Loucy (cell line): ENCODE results near the gene EZH1.

Experiments
- H2AFZ ChIP-seq: fragments of 200-600 bp; sonication (generic); 2 replicates; pipeline ENCODE4 v1.6.0; 2016; ENCODE audit warnings: antibody characterized with exemption, mild to moderate bottlenecking, low read length, moderate library complexity
- H3F3A ChIP-seq: fragments of 200-600 bp; 2 replicates; pipeline ENCODE4 v1.6.0; 2016; ENCODE audit warnings: antibody characterized with exemption, low read depth, mild to moderate bottlenecking
- H3K27me3 ChIP-seq: fragments of 200-600 bp; sonication (generic); 2 replicates; pipeline ENCODE4 v1.6.1; 2014; ENCODE audit warnings: low read length, mild to moderate bottlenecking; ENCODE audit not compliant: insufficient read depth, poor library complexity, severe bottlenecking
- H3K36me3 ChIP-seq: fragments of 200-600 bp; sonication (generic); 2 replicates; pipeline ENCODE4 v1.6.1; 2016; ENCODE audit warnings: low read length; ENCODE audit not compliant: insufficient read depth
- H3K4me1 ChIP-seq: fragments of 200-600 bp; sonication (generic); 2 replicates; pipeline ENCODE4 v1.5.1; 2014; ENCODE audit warnings: low read length, mild to moderate bottlenecking; ENCODE audit not compliant: insufficient read depth, poor library complexity, severe bottlenecking
- H3K4me2 ChIP-seq: fragments of 200-600 bp; sonication (generic); 2 replicates; pipeline ENCODE4 v1.6.0; 2014; ENCODE audit warnings: antibody characterized with exemption, low read length, low read depth, mild to moderate bottlenecking; ENCODE audit not compliant: poor library complexity, severe bottlenecking
- H3K4me3 ChIP-seq: fragments of 200-600 bp; sonication (generic); 2 replicates; pipeline ENCODE4 v1.5.1; 2014; ENCODE audit warnings: low read length, mild to moderate bottlenecking, mixed read lengths; ENCODE audit not compliant: poor library complexity, severe bottlenecking
- H3K79me2 ChIP-seq: fragments of 200-600 bp; sonication (generic); 2 replicates; pipeline ENCODE4 v1.6.1; 2014; ENCODE audit warnings: low read length; ENCODE audit not compliant: insufficient read depth
- H3K9ac ChIP-seq: fragments of 200-600 bp; sonication (generic); 2 replicates; pipeline ENCODE4 v1.6.0; 2014; ENCODE audit warnings: mild to moderate bottlenecking, low read depth, low read length, moderate library complexity; ENCODE audit not compliant: poor library complexity, severe bottlenecking
- H3K9me2 ChIP-seq: fragments of 200-600 bp; sonication (generic); replicated peaks from 2 replicates; pipeline ENCODE4 v1.6.1; 2016; ENCODE audit warnings: low read depth, low read length, mixed read lengths
- H3K9me3 ChIP-seq: fragments of 200-600 bp; sonication (generic); 2 replicates; pipeline ENCODE4 v1.6.1; 2014; ENCODE audit warnings: mild to moderate bottlenecking, antibody characterized with exemption, low read length, low read depth; ENCODE audit not compliant: insufficient read depth
- H4K20me1 ChIP-seq: fragments of 200-600 bp; sonication (generic); 2 replicates; pipeline ENCODE4 v1.6.0; 2014; ENCODE audit warnings: antibody characterized with exemption, low read length, mild to moderate bottlenecking; ENCODE audit not compliant: insufficient read depth, poor library complexity, severe bottlenecking
- CTCF ChIP-seq: fragments of 200-600 bp; sonication (generic); conservative IDR thresholded peaks from 2 replicates; pipeline ENCODE4 v1.5.1; 2014; ENCODE audit warnings: mild to moderate bottlenecking, antibody characterized with exemption, low read length
- EZH2phosphoT487 ChIP-seq: fragments of 200-600 bp; IDR thresholded peaks from 2 replicates; pipeline ENCODE4 v1.6.1; 2018; ENCODE audit warnings: antibody characterized with exemption, mild to moderate bottlenecking, moderate library complexity, borderline replicate concordance

EZH1 gene

DNA sequence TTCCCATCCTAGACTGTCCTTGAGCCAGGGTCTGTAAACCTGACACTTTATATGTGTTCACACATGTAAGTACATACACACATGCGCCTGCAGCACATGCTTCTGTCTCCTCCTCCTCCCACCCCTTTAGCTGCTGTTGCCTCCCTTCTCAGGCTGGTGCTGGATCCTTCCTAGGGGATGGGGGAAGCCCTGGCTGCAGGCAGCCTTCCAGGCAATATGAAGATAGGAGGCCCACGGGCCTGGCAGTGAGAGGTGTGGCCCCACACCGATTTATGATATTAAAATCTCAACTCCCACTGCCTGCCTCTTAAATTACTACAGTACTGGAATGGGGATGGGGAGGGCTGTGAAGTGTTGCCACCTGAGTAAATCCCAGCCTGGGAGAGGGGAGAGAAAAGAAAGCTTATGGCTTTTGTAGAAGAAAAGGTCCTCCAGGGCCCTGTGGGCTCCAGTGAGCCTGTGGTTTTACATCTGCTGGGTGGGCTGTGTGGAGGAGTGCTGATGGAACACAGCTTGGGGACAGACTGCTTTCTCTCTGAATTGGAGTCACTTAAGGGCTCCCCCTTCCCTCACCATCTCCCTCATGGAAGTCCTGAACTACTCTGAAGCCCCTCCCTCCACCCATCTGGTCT lies 34.6 kb upstream of the EZH1 start:
- TF ChIP-seq CTCF (no peak), EZH2phosphoT487 (no peak)
- no peaks in the 10 kb centered on the region for H3K27me3 ChIP-seq
- peaks cover 3% of the 10 kb centered on the region for H3K4me1 ChIP-seq
- H3K4me3 ChIP-seq = no peak overlapping the region
- no peaks in the 10 kb centered on the region for H3F3A ChIP-seq
- H3K9me3 ChIP-seq = no peaks in the 10 kb centered on the region
- H3K4me2 ChIP-seq = no peak overlapping the region
- H2AFZ ChIP-seq = no peak overlapping the region
- H4K20me1 ChIP-seq = no peaks in the 10 kb centered on the region
- peaks cover 8% of the 10 kb centered on the region for H3K79me2 ChIP-seq
- no peaks in the 10 kb centered on the region for H3K9me2 ChIP-seq
- H3K9ac ChIP-seq = no peak overlapping the region
- peaks cover 17% of the 10 kb centered on the region; the same call in 1 of the 2 replicates for H3K36me3 ChIP-seq

GRCh38 chr17:42778570-42778969 lies 33.7 kb upstream of the EZH1 start:
- peaks cover 11% of the 10 kb centered on the region for H3K4me1 ChIP-seq
- TF ChIP-seq EZH2phosphoT487 (no peak), CTCF (no peak)
- H3K27me3 ChIP-seq = no peaks in the 10 kb centered on the region
- H3K79me2 ChIP-seq = peaks cover 16% of the 10 kb centered on the region
- no peaks in the 10 kb centered on the region for H4K20me1 ChIP-seq
- H3K9me3 ChIP-seq = no peaks in the 10 kb centered on the region
- H3K36me3 ChIP-seq = peaks cover 17% of the 10 kb centered on the region; the same call in 1 of the 2 replicates
- H3K9ac ChIP-seq = no peak overlapping the region
- H3K4me2 ChIP-seq = no peak overlapping the region
- no peaks in the 10 kb centered on the region for H3F3A ChIP-seq
- H2AFZ ChIP-seq = no peak overlapping the region
- no peaks in the 10 kb centered on the region for H3K9me2 ChIP-seq
- no peak overlapping the region for H3K4me3 ChIP-seq

GRCh38 chr17:42775534-42776098 lies 30.8 kb upstream of the EZH1 start:
- Histone ChIP-seq H3K79me2 (peaks cover 19% of the 10 kb centered on the region), H3K9me2 (no peaks in the 10 kb centered on the region), H3F3A (no peaks in the 10 kb centered on the region), H3K4me3 (no peak overlapping the region), H3K27me3 (no peaks in the 10 kb centered on the region), H3K9me3 (no peaks in the 10 kb centered on the region), H3K9ac (no peak overlapping the region), H4K20me1 (no peaks in the 10 kb centered on the region), H2AFZ (no peak overlapping the region), H3K4me1 (peaks cover 15% of the 10 kb centered on the region), H3K36me3 (peaks cover 17% of the 10 kb centered on the region; the same call in 1 of the 2 replicates), H3K4me2 (no peak overlapping the region)
- TF ChIP-seq CTCF (no peak), EZH2phosphoT487 (no peak)
